Right lobe of liver (tissue), 4 donors: Measurements from ENCODE around the gene RFFL.

Experiments
- POLR2A ChIP-seq: fragments of 450-650 bp; IDR thresholded peaks from one replicate; pipeline ENCODE4 v1.6.1; 2017; ENCODE audit warnings: antibody characterized with exemption, mild to moderate bottlenecking
- TF ChIP-seq, protein P1 (sequence below), 4 donors: fragments of 200-600 bp in 3 of 4; fragments of 450-650 bp in 1 of 4; IDR thresholded peaks; one replicate each; pipeline versions ENCODE4 v1.5.1 to v1.8.0; 2016 to 2022; ENCODE audit warnings: antibody characterized with exemption in 4 of 4, mild to moderate bottlenecking in 2 of 4
- donor health status: DM: no; HTN: no; CAD: no.
- donor health status: DM: no; HTN: no; CAD: no.
- donor health status: DM: no; HTN: yes; CAD: no.

GRCh38 chr17:34987232-34987631, 76.3 kb downstream of the RFFL start:
- TF ChIP-seq, protein P1, sequence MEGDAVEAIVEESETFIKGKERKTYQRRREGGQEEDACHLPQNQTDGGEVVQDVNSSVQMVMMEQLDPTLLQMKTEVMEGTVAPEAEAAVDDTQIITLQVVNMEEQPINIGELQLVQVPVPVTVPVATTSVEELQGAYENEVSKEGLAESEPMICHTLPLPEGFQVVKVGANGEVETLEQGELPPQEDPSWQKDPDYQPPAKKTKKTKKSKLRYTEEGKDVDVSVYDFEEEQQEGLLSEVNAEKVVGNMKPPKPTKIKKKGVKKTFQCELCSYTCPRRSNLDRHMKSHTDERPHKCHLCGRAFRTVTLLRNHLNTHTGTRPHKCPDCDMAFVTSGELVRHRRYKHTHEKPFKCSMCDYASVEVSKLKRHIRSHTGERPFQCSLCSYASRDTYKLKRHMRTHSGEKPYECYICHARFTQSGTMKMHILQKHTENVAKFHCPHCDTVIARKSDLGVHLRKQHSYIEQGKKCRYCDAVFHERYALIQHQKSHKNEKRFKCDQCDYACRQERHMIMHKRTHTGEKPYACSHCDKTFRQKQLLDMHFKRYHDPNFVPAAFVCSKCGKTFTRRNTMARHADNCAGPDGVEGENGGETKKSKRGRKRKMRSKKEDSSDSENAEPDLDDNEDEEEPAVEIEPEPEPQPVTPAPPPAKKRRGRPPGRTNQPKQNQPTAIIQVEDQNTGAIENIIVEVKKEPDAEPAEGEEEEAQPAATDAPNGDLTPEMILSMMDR (IDR thresholded peaks at IDR 0.05) = no peak
- TF ChIP-seq POLR2A = no peak
